ENCODE measurements around the gene MYLIP. TPM values are rescaled to one million over a fixed set of nuclear protein-coding genes. Genes with fewer than 3 reads are reported as not detected.
A peak's percentile ranks its signal among the peaks of the same experiment; 100 is the strongest.

MYLIP gene
- total and polyA plus RNA-seq, 12 donors, result 7.5 to 49.2 (median 28.8) TPM

DNA sequence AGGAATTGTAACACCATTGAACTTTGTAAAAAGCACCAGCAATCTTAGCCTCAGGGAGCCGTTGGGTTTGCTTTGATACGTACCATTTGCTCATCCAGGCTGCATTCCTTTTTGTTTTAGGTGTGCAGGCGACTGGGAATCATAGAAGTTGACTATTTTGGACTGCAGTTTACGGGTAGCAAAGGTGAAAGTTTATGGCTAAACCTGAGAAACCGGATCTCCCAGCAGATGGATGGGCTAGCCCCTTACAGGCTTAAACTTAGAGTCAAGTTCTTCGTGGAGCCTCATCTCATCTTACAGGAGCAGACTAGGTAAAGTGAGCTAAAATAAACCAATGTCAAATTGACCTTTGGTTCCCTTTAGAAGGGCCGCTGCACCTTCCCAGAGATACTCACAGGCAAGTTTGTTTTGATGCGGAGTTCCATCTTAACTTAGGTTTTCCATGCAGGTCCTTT is 1.6 kb downstream of the MYLIP start:
- Histone ChIP-seq H3K4me3 (peak overlapping the region; percentile 25 to 90 (median 78)), H3K36me3 (replicated peaks in 1 of 2) (no peaks in the 10 kb centered on the region), H3K9me3 (replicated peaks in 1 of 3) (no peaks in the 10 kb centered on the region), H3K27ac (peak overlapping the region; percentile 56 to 95 (median 92)), H3K4me1 (replicated peaks in 1 of 2) (peaks cover 19 to 44% of the 10 kb centered on the region in 2 donors), H3K27me3 (no peaks in the 10 kb centered on the region)
- 6 to 12% (median 9%) methylated on average over 8 of the region's 8 CpGs for WGBS, 4 donors
- DNase-seq, result no peak
- intact Hi-C loops (cut with DNase I), result loop anchor here in 1 of 2 donors (10.0 kb wide), 1 partner anchor 54 kb away; no protein-coding TSS in a partner anchor
- no peak for TF ChIP-seq POLR2A (IDR thresholded peaks at IDR 0.05)
- no peak for TF ChIP-seq CTCF (IDR thresholded peaks at IDR 0.05)

- 1 to 4% (median 3%) methylated on average over 3 of the region's 3 CpGs for WGBS, 4 donors
- intact Hi-C loops (cut with DNase I), result loop anchor here in 1 of 2 donors (10.0 kb wide), 1 partner anchor 54 kb away; no protein-coding TSS in a partner anchor
- H3K36me3 ChIP-seq (replicated peaks in 1 of 2), result no peaks in the 10 kb centered on the region
- H3K9me3 ChIP-seq (replicated peaks in 1 of 3), result no peaks in the 10 kb centered on the region
- TF ChIP-seq CTCF (IDR thresholded peaks at IDR 0.05), result no peak
- peak in 1 of 2 donors; percentile 39 for TF ChIP-seq POLR2A (IDR thresholded peaks at IDR 0.05)
- no peaks in the 10 kb centered on the region for H3K27me3 ChIP-seq
- H3K27ac ChIP-seq, result peak overlapping the region; percentile 56 to 95 (median 92)
- peak in 5 of 7 donors; percentile 49 to 73 (median 65) for DNase-seq
- H3K4me1 ChIP-seq (replicated peaks in 1 of 2), result peaks cover 21 to 49% of the 10 kb centered on the region in 2 donors
- H3K4me3 ChIP-seq, result peak overlapping the region in 3 of 4 donors; percentile 74 to 90 (median 81)
Measured at GRCh38 chr6:16130932-16131387, 2.1 kb downstream of the MYLIP start.

DNA sequence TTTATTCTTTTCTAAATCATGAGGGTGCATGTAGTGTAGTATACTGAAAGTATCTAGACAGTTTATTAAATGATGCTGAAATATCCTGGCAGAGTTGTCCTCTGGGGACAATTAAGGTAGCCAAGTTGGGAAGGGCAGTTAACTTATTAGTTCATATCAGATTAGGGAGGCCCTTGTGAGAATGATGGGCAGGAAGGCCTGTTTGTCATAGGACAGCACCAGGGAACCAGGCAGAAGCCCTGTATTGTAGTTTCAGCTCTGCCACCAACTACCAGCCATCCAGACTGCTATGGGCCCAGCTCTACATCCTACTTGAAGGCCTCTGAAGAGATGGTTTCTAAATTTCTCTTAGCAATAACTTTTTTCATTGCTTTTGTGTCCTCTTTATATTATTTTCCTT is 4.0 kb downstream of the MYLIP start:
- H3K4me3 ChIP-seq, result peak overlapping the region in 1 of 4 donors; percentile 81
- H3K9me3 ChIP-seq (replicated peaks in 1 of 3), result no peaks in the 10 kb centered on the region
- no peak for DNase-seq
- no peak overlapping the region for H3K27ac ChIP-seq
- TF ChIP-seq POLR2A (IDR thresholded peaks at IDR 0.05), result no peak
- no peak for TF ChIP-seq CTCF (IDR thresholded peaks at IDR 0.05)
- no peaks in the 10 kb centered on the region for H3K36me3 ChIP-seq (replicated peaks in 1 of 2)
- H3K4me1 ChIP-seq (replicated peaks in 1 of 2), result peaks cover 41 to 69% of the 10 kb centered on the region in 2 donors
- intact Hi-C loops (cut with DNase I), result loop anchor here in 1 of 2 donors (10.0 kb wide), 1 partner anchor 52 kb away; no protein-coding TSS in a partner anchor
- H3K27me3 ChIP-seq, result no peaks in the 10 kb centered on the region

GRCh38 chr6:16134430-16134829 is 5.5 kb downstream of the MYLIP start:
- H3K4me3 ChIP-seq, result no peak overlapping the region
- no peaks in the 10 kb centered on the region for H3K9me3 ChIP-seq (replicated peaks in 1 of 3)
- H3K27ac ChIP-seq, result no peak overlapping the region
- intact Hi-C loops (cut with DNase I), result loop anchor here in 1 of 2 donors (10.0 kb wide), 1 partner anchor 50 kb away; no protein-coding TSS in a partner anchor
- no peak for DNase-seq
- H3K36me3 ChIP-seq (replicated peaks in 1 of 2), result no peaks in the 10 kb centered on the region
- WGBS, 4 donors, result 19 to 35% (median 22%) methylated on average over 1 of the region's 1 CpG
- peaks cover 48 to 77% of the 10 kb centered on the region in 2 donors for H3K4me1 ChIP-seq (replicated peaks in 1 of 2)
- TF ChIP-seq CTCF (IDR thresholded peaks at IDR 0.05), result no peak
- no peaks in the 10 kb centered on the region for H3K27me3 ChIP-seq
